ENCODE results near the gene DENND1C. TPM values are rescaled to one million over a fixed set of nuclear protein-coding genes. Genes with fewer than 3 reads are reported as not detected.

The DENND1C gene, protein sequence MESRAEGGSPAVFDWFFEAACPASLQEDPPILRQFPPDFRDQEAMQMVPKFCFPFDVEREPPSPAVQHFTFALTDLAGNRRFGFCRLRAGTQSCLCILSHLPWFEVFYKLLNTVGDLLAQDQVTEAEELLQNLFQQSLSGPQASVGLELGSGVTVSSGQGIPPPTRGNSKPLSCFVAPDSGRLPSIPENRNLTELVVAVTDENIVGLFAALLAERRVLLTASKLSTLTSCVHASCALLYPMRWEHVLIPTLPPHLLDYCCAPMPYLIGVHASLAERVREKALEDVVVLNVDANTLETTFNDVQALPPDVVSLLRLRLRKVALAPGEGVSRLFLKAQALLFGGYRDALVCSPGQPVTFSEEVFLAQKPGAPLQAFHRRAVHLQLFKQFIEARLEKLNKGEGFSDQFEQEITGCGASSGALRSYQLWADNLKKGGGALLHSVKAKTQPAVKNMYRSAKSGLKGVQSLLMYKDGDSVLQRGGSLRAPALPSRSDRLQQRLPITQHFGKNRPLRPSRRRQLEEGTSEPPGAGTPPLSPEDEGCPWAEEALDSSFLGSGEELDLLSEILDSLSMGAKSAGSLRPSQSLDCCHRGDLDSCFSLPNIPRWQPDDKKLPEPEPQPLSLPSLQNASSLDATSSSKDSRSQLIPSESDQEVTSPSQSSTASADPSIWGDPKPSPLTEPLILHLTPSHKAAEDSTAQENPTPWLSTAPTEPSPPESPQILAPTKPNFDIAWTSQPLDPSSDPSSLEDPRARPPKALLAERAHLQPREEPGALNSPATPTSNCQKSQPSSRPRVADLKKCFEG
- total RNA-seq, result 0.92 TPM
- long read RNA-seq, result 0 reads

DNA sequence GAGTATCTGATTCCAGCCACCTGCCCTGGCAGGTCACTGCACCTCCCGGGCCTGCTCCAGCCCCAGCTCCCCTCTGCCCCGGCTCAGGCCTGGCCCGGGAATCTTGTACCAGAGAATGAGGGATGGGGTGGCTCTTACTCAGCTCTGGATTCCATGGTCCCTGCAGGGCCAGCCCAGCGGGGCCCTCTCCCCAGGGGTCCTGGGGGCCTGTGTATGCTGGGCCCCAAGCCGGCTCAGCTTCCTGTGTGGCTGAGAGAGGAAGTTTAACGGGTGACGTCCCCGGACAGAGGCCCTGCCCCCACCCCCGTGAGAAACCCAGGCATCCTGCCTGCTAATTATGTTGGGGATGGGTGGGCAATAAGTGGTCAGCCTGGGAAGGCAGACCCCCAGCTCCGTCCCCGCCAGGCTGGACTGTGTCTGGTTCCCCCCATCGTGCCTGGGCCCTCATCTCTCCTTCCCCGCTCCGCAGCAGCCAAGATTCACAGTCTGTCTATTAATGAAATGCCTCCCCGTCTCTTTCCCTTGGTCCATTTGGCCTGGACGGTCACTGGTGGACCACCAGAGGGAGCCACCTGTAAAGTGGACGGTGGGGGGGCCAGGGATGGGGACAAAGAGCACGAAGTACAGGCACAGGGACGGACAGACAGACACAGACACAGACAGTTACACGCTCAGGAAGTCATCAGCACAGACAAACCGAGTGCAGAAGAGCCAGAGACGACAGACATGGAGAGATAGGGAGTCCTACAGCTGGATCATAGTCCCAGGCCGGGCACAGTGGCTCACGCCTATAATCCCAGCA lies at the start of gene DENND1C:
Gene DENND1C, minus strand, starts transcription at position 247 of the 802 bp plus-strand sequence. Its CDS starts 92 bp downstream, at position 155.
- ATAC-seq (peak; percentile 54), DNase-seq (ENCODE audit: missing footprints) (peak; percentile 75)
- intact Hi-C loops (cut with DNase I), result no loop called here

DNA sequence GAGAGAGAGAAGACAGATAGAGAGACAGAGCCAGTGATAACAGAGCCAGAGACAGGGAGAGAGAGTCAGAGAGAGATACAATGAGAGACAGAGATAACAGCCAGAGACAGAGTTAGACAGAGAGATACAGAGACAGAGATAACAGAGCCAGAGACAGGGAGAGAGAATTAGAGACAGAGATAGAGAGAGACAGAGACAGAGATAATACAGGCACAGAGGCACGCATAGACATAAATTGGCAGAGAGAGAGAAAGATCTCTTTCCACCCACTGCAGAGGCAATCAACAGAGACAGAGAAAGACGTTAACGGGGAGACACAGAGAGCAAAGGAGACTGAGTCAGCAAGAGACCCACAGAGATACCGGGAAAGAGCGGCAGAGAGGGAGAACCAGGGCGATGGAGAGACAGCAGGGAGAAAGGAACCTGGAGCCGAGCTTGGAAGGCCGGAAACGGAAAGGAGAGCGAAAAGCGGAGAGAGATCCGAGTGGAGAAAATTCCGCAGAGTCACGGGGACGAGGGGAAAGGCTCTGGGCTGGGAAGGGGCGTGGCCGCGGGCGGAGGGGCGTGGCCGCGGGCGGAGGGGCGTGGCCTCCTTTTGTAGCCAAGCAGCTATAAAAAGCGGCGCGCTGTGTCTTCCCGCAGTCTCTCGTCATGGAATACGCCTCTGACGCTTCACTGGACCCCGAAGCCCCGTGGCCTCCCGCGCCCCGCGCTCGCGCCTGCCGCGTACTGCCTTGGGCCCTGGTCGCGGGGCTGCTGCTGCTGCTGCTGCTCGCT lies 49.0 kb upstream of the DENND1C start, which contains the start of gene TNFSF9:
Gene TNFSF9, plus strand, starts transcription at position 641 of the 777 bp plus-strand sequence. Its CDS starts 11 bp downstream, at position 652.
- ATAC-seq, result peak; percentile 96
- intact Hi-C loops (cut with DNase I), result no loop called here
- DNase-seq (ENCODE audit: missing footprints), result peak; percentile 94

DNA sequence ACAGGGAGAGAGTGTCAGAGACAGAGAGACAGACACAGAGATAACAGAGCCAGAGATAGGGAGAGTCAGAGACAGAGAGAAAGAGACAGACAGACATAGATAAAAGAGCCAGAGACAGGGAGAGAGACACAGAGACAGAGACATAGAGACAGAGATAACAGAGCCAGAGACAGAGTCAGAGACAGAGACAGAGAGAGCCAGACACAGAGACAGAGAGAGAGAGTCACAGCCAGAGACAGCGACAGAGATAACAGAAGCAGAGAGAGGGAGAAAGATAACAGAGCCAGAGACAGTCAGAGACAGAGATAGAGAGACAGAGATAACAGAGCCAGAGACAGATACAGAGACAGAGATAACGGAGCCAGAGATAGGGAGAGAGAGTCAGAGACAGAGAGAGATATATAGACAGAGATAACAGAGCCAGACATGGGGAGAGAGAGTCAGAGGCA lies 48.4 kb upstream of the DENND1C start:
- ATAC-seq, result no peak
- intact Hi-C loops (cut with DNase I), result no loop called here
- DNase-seq (ENCODE audit: missing footprints), result no peak

DNA sequence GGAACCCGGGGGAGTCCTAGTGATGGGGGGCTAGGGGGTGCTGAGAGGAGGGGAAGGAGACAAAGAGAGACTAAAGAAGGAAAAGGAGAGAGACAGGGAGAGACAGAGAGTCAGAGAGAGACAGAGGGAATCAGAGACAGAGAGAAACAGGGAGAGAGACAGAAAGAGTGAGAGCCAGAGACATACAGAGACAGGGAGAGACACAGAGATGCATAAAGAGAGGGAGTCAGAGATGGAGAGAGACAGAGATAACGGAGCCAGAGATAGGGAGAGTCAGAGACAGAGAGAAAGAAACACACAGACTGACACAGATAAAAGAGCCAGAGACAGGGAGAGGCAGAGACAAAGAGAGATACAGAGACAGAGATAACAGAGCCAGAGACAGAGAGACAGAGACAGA lies 47.8 kb upstream of the DENND1C start:
- DNase-seq (ENCODE audit: missing footprints) (no peak), ATAC-seq (no peak)
- intact Hi-C loops (cut with DNase I), result no loop called here

DNA sequence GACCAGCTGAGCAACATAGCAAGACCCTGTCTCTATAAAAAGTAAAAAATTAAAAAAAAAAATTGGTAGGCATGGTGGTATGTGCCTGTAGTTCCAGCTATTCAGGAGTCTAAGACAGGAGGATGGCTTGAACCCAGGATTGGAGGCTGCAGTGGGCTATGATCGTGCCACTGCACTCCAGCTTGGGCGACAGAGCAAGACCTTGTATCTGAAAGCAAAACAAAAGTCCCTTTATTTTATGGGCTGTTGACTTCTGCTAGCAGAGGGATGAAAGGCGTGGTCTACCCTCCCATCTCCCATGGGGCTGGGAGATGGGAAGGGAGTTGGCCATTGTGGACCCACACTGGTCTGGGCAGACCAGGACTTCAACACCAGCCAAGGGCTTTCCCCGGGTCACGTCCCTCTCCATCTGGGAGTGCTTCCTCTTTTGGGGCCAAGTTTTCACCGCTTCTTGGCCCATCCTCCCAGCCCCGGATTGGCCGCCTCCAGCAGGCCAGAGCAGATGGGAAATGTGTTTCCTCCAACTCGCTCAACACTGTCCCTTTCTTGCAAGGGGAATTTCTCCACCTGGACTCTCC lies 47.0 kb upstream of the DENND1C start:
- ATAC-seq (peak; percentile 80), DNase-seq (ENCODE audit: missing footprints) (peak; percentile 79)
- intact Hi-C loops (cut with DNase I), result no loop called here

DNA sequence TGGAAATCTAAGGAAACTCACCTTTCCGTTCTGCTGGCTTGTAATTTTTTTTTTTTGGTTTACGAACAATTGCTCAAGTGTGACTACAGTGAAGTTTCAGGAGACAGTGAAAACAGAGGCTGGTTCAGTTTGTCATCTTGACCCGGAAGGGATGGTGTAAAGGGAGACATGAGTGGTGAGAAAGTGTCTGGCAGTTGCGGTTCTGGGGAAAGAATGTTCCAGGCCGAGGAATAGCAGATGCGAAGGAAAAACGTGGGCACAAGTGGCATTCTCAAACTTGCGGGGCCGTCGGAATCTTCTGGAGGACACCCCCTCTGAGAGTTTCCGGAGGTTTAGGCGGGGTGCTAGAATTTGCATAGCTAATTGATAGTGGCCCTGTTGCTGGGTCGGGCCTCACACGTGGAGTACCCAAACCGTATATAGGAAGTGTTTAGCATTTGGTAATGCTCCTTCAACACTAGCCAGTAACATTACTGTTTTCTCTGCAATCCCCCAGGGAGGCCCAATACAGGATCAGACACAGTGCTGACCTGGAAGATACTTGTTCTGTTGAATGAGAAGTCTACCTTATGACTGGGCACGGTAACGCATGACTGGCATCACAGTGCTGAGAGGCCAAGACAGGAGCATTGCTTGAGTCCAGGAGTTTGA lies 46.4 kb upstream of the DENND1C start:
- intact Hi-C loops (cut with DNase I), result no loop called here
- ATAC-seq (no peak), DNase-seq (ENCODE audit: missing footprints) (no peak)

DNA sequence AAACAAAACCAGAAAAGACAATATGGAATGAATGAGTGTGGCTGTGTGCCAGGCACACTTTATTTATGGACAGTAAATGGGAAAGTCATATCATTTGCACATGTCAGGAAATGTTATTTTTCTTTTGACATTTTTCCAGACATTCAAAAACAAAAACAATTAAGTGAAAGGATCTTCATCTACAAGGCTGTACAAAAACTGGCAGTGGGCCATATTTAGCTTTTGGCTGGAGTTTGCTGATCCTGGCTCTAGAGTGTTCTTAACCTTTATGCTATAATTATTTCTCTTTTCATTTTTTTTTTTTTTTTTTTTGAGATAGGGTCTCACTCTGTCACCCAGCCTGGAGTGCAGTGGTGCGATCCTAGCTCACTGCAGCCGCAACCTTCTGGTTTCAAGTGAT lies 42.7 kb upstream of the DENND1C start:
- intact Hi-C loops (cut with DNase I), result no loop called here
- ATAC-seq, result no peak
- DNase-seq (ENCODE audit: missing footprints), result no peak

DNA sequence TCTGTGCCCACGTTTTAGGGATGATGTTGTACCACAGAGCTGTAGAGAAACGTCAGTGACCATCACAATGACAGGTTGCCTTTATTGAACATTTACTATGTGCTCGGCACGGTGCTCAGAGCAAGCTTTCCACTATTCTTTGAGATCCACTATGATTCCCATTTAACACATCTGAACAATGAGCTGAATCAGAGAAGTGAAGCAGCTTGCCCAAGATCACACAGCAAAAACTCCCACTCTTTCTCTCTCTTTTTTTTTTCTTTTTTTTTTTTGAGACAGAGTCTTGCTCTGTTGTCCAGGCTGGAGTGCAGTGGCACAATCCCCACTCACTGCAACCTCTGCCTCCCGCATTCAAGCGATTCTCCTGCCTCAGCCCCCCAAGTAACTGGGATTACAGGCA lies 41.1 kb upstream of the DENND1C start:
- DNase-seq (ENCODE audit: missing footprints) (no peak), ATAC-seq (no peak)
- intact Hi-C loops (cut with DNase I), result no loop called here

DNA sequence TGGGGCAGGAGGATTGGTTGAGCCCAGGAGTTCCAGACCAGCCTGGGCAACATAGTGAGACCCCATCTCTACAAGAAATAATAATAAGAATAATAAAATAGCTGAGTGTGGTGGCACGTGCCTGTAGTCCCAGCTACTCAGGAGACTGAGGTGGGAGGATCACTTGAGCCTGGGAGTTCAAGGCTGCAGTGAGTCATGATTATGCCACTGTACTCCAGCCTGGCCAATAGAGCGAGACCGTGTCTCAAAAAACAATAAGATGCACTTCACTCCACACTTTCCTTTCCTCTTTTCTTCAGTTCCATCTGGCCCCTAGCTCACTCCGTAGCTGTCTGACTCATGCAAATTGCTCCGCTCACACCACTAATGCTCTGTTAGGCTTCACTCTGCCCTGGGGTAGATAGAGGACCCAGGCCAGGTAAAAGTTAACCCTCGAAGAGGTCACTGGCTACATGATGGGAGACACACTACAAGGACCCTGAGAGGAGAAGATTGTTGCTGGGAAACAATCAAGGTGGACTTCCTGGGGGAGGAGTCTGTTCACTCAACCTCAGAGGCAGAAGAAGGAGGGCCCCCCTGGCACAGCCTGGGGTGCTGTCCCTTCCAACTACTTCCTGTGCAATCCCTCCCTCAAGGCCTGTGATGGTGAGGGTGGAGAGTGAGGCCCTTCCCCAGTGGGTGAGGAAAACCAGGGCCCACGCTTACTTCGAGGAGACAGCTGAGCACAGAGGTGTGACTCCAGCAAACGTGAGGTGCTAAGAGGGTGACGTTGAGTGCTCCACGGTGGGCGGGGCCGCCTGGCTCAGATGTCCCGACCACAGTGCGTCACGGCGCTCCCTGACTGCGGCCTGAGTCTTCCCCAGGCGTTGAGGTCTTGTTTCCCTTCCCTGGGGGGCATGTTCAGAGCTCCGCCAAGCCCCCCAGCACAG lies 40.4 kb upstream of the DENND1C start:
- intact Hi-C loops (cut with DNase I), result no loop called here
- ATAC-seq (no peak), DNase-seq (ENCODE audit: missing footprints) (no peak)

DNA sequence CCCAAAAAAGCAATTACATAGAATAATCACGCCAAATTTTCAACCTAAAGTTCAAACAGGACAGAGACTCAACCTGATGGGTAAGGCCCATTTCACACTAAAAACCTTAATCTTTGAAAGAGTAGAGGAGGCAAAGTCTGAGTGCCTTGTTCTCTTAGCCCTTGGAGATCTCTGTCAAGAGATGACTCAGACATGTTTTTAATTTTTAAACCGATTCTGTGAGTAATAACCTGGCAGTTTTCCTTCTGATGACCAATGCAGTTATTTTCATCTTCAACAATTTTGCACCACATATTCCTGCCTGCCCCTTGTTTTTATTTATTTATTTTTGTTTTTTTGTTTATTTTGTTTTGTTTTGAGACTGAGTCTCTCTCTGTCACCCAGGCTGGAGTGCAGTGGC lies 37.7 kb upstream of the DENND1C start:
- no peak for ATAC-seq
- intact Hi-C loops (cut with DNase I), result loop anchor here (10.0 kb wide), 1 partner anchor 486 kb away; no protein-coding TSS in a partner anchor
- DNase-seq (ENCODE audit: missing footprints), result no peak

DNA sequence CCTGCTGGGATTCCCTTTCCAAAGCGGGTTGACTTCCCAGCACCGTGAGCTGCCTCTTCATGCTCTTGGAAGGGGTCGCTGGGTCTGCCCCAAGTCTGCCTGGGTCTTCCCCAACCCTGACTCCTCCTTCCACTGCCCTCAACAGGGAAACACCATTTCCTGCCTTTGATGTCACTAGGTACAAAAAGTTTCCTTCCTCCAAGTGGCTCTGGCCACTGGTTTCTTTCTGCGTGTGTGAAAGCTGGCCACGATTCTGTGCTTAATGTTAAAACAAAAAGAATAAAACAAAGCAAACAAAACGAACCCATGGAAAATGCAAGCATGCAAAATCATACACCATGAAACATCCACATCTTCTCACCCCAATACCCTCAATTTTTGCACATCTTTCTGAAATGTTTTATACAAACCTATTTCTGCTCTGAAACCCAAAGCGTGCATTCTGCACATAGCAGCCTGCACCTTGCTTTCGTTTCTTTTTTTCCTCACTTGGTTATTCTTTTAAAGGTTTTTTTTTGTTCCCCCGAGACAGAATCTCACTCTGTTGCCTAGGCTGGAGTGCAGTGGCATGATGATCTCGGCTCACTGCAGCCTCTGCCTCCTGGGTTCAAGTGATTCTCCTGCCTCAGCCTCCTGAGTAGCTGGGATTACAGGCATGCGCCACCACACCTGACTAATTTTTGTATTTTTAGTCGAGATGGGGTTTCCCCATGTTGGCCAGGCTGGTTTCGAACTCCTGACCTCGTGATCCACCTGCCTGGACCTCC lies 36.7 kb upstream of the DENND1C start:
- intact Hi-C loops (cut with DNase I), result loop anchor here (10.0 kb wide), 1 partner anchor 486 kb away; no protein-coding TSS in a partner anchor
- DNase-seq (ENCODE audit: missing footprints) (no peak), ATAC-seq (no peak)

DNA sequence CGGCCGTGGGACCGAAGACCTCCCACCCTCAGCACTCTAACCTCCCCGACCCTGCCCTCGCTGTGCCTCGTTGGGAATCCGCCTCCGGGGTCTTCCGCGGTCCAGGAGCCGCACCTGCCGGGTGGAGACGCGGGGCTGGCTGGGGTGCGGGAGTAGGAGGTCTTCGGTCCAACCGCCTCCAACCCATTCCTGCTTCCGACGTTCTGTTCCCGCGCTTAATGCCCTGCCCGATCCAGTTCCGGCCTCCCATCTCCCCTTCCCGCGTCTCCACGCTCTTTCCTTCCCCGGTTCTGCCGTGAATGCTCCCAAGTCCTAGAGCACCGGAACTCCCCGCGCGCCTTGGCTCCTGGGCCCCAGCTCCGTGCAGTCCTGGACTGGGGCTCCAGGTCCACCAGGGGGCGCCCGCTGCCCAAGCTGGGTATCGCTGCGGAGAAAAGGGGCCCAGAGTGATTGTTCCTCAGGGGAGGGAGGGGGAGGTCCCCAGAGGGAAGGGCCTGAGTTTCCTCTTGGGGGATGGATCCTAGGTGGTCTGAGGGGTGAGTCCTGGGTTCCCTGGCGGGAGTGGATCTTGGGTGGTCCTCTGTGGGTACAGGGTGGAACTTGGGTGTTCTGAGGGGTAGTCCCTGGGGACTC lies 35.2 kb upstream of the DENND1C start:
- DNase-seq (ENCODE audit: missing footprints), result peak; percentile 96
- intact Hi-C loops (cut with DNase I), result loop anchor here (2.0 to 10.0 kb wide), 4 partner anchors 116 to 488 kb away; partner anchors contain the start of gene GPR108
- peak; percentile 93 for ATAC-seq

DNA sequence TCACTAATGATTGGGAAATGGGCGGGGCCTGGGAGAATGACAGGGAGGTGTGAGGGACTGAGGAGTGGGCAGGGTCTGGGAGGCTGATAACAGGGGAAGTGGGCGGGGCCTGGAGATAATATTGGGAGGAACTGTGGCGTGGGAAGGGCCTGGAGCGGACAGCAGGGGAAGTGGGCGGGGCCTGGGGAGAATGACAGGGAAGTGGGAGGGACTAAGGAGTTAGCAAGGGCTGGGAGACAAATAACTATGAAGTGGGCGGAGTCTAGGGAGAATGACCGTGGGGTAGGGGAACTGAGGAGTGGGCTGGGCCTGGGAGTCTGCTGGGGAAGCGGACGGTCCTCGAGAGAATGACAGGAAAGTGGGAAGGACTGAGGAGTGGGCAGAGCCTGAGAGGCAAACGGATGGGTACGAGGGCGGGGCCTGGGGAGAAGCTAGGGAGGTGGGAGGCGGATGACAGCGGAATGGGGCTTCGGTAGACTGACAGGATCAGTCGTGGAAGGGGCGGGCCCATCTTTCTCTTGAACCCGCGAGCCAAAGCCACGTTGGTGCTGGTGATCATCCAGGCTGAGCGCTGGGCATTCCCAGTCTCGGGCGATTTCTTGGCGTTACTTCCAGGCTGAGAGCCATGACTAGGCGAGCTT lies 34.6 kb upstream of the DENND1C start:
- ATAC-seq (peak; percentile 93), DNase-seq (ENCODE audit: missing footprints) (peak; percentile 95)
- intact Hi-C loops (cut with DNase I), result loop anchor here (2.0 to 10.0 kb wide), 4 partner anchors 117 to 489 kb away; partner anchors contain the start of gene GPR108

DNA sequence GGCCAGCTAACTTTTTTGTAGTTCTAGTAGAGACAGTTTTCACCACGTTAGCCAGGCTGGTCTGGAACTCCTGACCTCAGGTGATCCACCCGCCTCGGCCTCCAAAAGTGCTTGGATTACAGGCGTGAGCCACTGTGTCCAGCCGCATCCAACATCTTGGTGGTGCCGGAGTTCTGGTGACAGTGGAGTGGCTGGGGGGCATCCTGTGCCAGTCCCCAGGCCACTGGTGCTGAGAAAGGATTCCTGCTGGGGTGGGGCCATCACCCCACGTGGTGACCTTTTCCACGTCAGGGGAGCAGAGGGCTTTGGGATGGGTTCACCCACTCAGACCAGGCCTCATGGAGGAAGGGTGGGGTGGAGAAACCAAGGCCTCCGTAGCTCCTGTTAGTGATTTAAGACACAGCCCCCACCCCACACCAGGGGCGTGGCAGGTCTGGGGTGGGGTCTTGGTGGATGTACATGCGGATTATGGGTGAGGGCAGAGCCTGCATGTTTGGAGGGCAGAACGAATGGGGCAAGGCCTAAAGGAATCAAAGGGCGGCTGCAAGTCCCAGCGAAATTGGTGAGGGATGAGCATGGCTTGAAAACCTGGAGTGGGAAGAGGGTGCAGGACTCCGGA lies 33.4 kb upstream of the DENND1C start:
- intact Hi-C loops (cut with DNase I), result loop anchor here (10.0 kb wide), 1 partner anchor 490 kb away; no protein-coding TSS in a partner anchor
- ATAC-seq (no peak), DNase-seq (ENCODE audit: missing footprints) (no peak)

Data from Right ventricle myocardium inferior (tissue), 1 donor.